HS-27A (cell line): ENCODE results near the gene DUSP9.

Source experiments
- DNase-seq: peaks from one replicate; pipeline ENCODE4 v3.0.0-alpha.2; 2012; ENCODE audit warnings: low read depth, missing footprints

The DUSP9 gene

GRCh38 chrX:153649178-153649914 is 2.3 kb downstream of the DUSP9 start:
- DNase-seq, result no peak

GRCh38 chrX:153649915-153650782 is 3.1 kb downstream of the DUSP9 start:
- no peak for DNase-seq

- DNase-seq, result no peak
Measured at GRCh38 chrX:153650959-153651358, 4.0 kb downstream of the DUSP9 start.

- DNase-seq, result no peak
Measured at GRCh38 chrX:153651540-153652079, 4.6 kb downstream of the DUSP9 start.

- no peak for DNase-seq
Measured at GRCh38 chrX:153653556-153653955, 6.6 kb downstream of the DUSP9 start.

- DNase-seq, result no peak
Measured at GRCh38 chrX:153657161-153657560, 10.2 kb downstream of the DUSP9 start.

GRCh38 chrX:153659268-153659667 is 12.3 kb downstream of the DUSP9 start:
- no peak for DNase-seq

- no peak for DNase-seq
Measured at GRCh38 chrX:153662266-153662665, 15.3 kb downstream of the DUSP9 start.

GRCh38 chrX:153665726-153666306 is 18.8 kb downstream of the DUSP9 start:
- no peak for DNase-seq

GRCh38 chrX:153667281-153667955 is 20.4 kb downstream of the DUSP9 start:
- no peak for DNase-seq

- no peak for DNase-seq
Measured at GRCh38 chrX:153667956-153668396, 21.0 kb downstream of the DUSP9 start.

- no peak for DNase-seq
Measured at GRCh38 chrX:153668423-153669173, 21.6 kb downstream of the DUSP9 start.

- no peak for DNase-seq
Measured at GRCh38 chrX:153669174-153669890, 22.3 kb downstream of the DUSP9 start.

GRCh38 chrX:153669901-153670731 is 23.1 kb downstream of the DUSP9 start:
- no peak for DNase-seq

GRCh38 chrX:153670748-153671588 is 24.0 kb downstream of the DUSP9 start:
- DNase-seq, result no peak

- DNase-seq, result no peak
Measured at GRCh38 chrX:153671589-153672530, 24.9 kb downstream of the DUSP9 start.
